Muscle of arm (tissue), 12 donors: ENCODE results near the gene GHITM. TPM values are rescaled to one million over a fixed set of nuclear protein-coding genes. Genes with fewer than 3 reads are reported as not detected.

Experiments
- DNase-seq: peaks from one replicate; pipeline ENCODE4 v3.0.0-alpha.2; 2013
- polyA plus RNA-seq, 12 donors: library from polyadenylated mRNA; unstranded; fragments of 120-200 nt; gene quantifications; one replicate each; pipeline ENCODE4 v1.2.1, GENCODE V29; 2013; ENCODE audit not compliant: insufficient read length in 12 of 12

The GHITM gene
- polyA plus RNA-seq, 12 donors: 80.3 to 133 (median 117) TPM; not detected in 1

DNA sequence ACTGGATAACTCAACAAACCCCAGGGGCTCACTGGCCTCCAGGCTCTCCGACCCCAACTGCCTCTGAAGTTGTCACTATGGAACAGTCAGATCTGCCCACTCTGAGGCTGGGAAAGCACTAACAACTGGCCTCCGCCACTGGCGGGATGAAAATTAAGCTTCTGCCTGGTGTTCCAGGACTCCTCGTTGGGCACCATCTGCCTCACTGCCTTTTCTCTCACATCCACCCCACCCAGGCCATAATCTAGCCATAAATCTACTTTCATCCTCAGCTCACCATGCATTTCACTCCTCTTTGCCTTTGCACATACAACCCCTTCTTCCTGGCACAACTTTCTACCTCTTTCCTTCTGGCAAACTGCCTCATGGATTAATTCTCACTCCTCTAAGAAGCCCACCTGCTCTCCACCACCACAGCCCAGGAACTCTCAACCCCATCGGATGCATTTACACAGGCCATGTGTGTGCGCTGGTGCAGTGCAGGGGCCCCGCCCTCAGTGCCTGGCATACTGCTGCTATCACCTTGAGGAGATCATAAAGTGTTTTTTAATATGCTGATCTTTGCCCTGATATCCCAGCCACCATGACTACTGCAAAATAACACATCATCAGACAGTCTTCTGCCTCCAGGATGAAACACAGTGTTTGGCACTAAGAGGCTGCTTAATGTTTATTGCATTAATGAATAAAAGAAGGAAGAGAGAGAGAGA lies 59.1 kb downstream of the GHITM start:
- DNase-seq: no peak

GRCh38 chr10:84200537-84201243 lies 61.4 kb downstream of the GHITM start:
- DNase-seq: no peak

DNA sequence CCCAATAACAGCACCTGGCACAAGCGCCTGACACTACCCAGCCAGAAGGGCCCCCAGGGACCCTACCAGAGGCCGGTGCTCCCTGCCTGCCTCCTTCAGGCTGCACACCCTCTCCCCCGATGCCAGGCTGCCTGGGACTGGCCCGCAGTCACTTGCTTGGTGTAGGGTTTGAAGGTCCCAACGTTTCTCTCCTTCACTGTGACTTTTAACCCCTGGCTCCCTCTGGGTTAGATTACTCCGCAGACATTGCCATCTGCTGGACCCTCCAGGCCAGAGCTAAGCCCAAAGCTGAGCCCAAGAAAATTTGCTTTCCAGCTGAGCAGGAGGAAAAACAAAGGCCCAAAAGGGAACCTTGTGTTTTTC lies 61.9 kb downstream of the GHITM start:
- DNase-seq: no peak

DNA sequence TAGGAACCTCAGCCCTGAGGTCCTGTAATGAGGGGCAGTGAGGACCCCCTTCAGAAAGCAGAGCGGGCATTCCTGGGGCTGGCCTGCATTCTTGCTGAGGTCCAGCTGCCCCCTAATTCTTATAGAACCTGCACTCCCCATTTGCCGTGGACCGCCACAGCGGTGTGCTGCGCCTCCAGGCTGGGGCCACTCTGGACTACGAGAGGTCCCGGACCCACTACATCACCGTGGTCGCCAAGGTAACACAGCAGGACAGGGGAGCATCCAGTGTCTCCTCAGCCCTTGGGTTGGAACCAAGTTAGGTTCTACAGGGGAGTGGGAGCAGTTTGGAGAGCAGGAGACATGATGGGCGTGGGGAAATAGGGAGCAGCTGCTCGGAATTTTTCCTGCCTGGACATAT lies 62.4 kb downstream of the GHITM start:
- no peak for DNase-seq

DNA sequence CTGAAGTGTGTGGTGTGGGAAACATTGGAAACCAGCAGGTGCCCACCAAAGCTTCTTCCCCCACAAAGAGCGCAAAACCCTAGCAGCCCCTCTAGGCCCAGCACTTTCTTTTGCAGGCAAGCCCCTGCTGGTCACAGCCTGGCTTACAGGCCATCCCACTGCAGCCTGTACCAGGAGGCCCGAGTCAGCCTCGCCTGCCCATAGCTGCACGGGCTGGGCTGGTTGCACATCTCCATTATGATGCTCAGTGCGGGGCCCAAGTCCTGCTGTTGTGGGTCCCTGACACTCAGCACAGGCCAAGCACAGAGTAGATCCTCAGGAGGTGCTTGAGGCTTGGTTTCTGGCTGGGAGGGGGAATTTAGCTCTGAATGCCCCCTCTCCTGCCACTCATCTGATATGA lies 63.0 kb downstream of the GHITM start:
- no peak for DNase-seq

Other genes starting within 250 kb of the GHITM start
- gene GPR15LG, start 34.3 kb downstream of the GHITM start, polyA plus RNA-seq: 10 to 100 TPM in 1 of 12 donors, 1 to 10 TPM in 1, under 1 TPM in 1, not detected in 9; 0.40 to 18.5 (median 1.9) TPM
- 1 to 10 TPM in 3 of 12 donors, under 1 TPM in 7, not detected in 2; 0.53 to 1.6 (median 0.85) TPM for gene CDHR1, start 55.0 kb downstream of the GHITM start, polyA plus RNA-seq
- gene LRIT2, start 86.0 kb downstream of the GHITM start, polyA plus RNA-seq: not detected
- gene LRIT1, start 102.0 kb downstream of the GHITM start, polyA plus RNA-seq: not detected
- 10 to 100 TPM in 9 of 12 donors, 1 to 10 TPM in 2, not detected in 1; 5.8 to 31.2 (median 14.3) TPM for gene RGR, start 105.5 kb downstream of the GHITM start, polyA plus RNA-seq
- 10 to 100 TPM in 11 of 12 donors, not detected in 1; 44.1 to 71.6 (median 52.6) TPM for gene CCSER2, start 189.1 kb downstream of the GHITM start, polyA plus RNA-seq